ENCODE data around the gene SAE1.

SAE1 gene

DNA sequence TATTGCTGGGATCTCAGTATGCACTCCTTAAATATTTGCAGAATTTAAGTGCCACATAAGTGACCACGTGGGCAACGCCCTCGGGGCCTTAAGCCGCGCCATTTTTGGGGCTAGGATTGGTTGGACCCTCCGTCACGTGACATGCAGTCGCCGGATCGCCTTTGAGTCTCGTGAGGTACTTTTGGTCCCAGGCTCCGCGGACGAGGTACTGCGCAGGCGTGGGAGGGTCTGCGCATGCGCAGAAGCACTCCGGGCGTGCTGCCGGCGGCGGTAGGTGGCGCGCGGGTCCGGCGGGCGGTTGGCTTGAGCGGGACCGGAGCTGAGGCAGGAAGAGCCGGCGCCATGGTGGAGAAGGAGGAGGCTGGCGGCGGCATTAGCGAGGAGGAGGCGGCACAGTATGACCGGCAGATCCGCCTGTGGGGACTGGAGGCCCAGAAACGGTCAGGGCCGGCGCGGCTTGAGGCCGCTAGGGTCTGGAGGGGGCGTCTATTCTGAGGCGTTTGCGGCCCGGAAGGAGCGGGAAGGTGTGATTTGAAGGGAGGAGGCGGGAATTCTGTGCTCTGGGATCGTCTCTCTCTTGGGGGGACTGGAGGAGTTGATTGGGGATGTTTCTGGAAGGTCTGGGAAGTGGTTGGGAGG, at the start of gene SAE1:
Gene SAE1 (plus strand): TSS at position 247 of the 639 bp plus-strand sequence. CDS start 96 bp downstream, at position 343.
- TF ChIP-seq, protein P1, sequence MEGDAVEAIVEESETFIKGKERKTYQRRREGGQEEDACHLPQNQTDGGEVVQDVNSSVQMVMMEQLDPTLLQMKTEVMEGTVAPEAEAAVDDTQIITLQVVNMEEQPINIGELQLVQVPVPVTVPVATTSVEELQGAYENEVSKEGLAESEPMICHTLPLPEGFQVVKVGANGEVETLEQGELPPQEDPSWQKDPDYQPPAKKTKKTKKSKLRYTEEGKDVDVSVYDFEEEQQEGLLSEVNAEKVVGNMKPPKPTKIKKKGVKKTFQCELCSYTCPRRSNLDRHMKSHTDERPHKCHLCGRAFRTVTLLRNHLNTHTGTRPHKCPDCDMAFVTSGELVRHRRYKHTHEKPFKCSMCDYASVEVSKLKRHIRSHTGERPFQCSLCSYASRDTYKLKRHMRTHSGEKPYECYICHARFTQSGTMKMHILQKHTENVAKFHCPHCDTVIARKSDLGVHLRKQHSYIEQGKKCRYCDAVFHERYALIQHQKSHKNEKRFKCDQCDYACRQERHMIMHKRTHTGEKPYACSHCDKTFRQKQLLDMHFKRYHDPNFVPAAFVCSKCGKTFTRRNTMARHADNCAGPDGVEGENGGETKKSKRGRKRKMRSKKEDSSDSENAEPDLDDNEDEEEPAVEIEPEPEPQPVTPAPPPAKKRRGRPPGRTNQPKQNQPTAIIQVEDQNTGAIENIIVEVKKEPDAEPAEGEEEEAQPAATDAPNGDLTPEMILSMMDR (IDR thresholded peaks at IDR 0.05; ENCODE audit: borderline replicate concordance, control extremely low read depth, extremely low read depth, insufficient read depth, missing control alignments), result peak; percentile 81
- in situ Hi-C loops (cut with MboI; ENCODE audit: low sequenced_read_pairs, unreplicated experiment), result no loop called here
- DNase-seq (ENCODE audit: low spot score), result peak; percentile 99

DNA sequence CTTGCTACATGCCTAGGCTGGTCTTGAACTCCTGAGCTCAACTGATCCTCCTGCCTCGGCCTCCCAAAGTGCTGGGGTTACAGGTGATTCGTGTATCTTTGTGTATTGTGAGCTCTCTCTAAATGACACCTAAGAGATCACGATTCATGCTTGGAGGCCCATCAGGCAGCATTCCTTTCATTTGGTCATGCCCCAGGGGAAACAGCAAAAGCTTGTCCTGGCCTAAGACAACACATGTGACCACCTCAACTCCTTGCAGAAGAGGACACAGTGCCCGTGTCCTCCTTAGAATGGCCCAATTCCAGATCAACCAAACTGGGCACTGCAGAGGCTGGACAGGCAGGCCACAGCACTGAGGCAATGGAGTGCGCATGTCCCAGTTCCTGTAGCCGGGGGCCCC, 49.5 kb upstream of the SAE1 start:
- in situ Hi-C loops (cut with MboI; ENCODE audit: low sequenced_read_pairs, unreplicated experiment), result no loop called here

DNA sequence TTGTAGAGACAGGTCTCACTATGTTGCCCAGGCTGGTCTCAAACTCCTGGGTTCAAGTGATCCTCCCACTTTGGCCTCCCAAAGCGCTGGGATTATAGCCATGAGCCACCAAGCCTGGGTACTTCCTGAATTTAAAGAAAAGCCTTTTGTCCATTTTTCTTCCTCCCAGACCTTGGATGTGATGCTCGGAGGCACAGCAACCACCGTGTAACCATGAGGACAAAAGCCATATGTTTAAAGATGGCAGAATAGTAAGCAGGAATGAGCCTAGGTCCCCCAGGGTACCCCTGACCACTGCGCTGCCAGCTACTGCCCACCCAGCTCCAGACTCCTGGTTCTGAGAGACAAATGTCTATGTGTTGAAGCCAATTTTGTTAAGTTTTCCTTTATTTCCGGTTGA, 48.1 kb upstream of the SAE1 start:
- in situ Hi-C loops (cut with MboI; ENCODE audit: low sequenced_read_pairs, unreplicated experiment), result no loop called here
- no peak for DNase-seq (ENCODE audit: low spot score)
- TF ChIP-seq, protein P1 (IDR thresholded peaks at IDR 0.05; ENCODE audit: borderline replicate concordance, control extremely low read depth, extremely low read depth, insufficient read depth, missing control alignments), result no peak

More for the DNA sequence above, 49.5 kb upstream of the SAE1 start:
- no peak for DNase-seq (ENCODE audit: low spot score)
- TF ChIP-seq, protein P1 (IDR thresholded peaks at IDR 0.05; ENCODE audit: borderline replicate concordance, control extremely low read depth, extremely low read depth, insufficient read depth, missing control alignments), result no peak

DNA sequence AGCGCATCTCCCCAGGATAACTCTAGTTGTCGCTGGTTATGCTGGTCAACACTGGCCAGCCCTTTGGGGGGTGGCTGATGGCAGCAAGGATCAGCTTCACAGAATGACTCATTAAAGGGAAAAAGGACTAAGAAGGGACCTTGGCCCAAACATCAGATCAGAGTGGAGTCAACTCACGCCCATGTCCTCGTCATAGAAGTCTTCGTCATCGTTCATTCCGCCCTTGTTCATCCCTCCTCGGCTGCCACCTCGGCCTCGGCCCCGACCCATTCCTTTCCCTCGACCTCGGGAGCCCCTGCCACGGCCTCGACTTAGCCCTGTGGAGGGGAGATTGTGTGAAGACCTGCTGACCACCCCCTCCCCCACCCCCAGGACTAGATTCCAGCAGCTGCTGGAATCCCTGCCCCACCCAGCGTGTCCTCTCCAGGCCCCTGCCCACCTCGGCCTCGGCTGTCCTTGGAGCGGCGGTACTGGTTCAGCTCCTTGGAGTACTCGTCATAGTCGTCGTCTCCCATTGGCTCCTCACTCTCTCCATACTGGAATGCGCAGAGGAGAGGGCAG, 45.7 kb upstream of the SAE1 start:
- TF ChIP-seq, protein P1 (IDR thresholded peaks at IDR 0.05; ENCODE audit: borderline replicate concordance, control extremely low read depth, extremely low read depth, insufficient read depth, missing control alignments), result no peak
- in situ Hi-C loops (cut with MboI; ENCODE audit: low sequenced_read_pairs, unreplicated experiment), result no loop called here

DNA sequence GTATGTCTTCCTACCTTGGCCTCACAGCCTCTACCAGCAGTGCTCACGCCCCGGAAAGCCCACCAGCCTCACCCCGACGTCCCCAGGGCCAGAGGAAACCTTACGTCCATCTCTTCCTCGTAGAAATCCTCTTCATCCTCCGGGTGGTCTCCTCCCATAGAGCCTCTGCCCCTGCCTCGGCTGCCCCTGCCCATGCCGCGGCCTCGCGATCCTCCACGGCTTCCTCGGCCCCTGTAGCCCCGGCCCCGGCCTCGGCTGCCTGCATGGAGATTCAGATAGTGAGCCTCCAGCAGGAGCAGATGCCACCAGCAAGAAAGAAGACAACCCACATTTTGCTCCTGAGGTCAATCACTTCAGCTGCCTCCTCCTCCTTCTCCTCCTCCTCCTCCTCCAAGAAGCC, 44.4 kb upstream of the SAE1 start:
- DNase-seq (ENCODE audit: low spot score), result no peak
- in situ Hi-C loops (cut with MboI; ENCODE audit: low sequenced_read_pairs, unreplicated experiment), result no loop called here
- TF ChIP-seq, protein P1 (IDR thresholded peaks at IDR 0.05; ENCODE audit: borderline replicate concordance, control extremely low read depth, extremely low read depth, insufficient read depth, missing control alignments), result no peak

More for the DNA sequence above, 45.7 kb upstream of the SAE1 start:
- DNase-seq (ENCODE audit: low spot score), result no peak

DNA sequence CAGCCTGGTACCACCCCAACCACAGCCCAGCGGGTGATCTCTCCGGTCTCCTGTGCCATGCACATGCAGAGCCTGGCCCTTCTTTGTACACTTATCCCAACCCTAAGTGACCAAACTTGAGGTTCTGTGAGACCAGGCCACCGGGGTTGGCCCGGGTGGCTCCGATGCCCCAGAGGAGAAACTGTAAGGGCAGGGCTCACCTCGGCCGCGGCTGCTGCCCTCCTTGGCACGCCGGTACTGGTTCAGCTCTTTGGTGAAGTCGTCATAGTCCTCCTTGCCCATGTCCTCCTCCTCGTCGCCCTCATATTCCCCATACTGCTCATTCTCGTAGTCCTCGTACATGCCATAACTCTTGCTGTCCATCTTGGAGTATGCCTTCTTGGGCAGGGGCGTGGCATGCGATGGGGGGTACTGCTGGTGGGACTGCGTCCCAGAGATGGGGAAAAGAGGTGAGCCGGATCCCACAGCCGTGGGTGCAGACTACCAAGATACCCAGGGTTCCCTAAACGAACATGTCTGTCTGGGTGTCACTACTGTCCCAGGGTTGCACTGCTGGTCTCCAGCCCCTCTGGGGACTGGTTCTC, 40.8 kb upstream of the SAE1 start:
- TF ChIP-seq, protein P1 (IDR thresholded peaks at IDR 0.05; ENCODE audit: borderline replicate concordance, control extremely low read depth, extremely low read depth, insufficient read depth, missing control alignments), result no peak
- DNase-seq (ENCODE audit: low spot score), result no peak
- in situ Hi-C loops (cut with MboI; ENCODE audit: low sequenced_read_pairs, unreplicated experiment), result no loop called here
